H9 (cell line): ENCODE results near the gene MAP3K7CL. TPM values are rescaled to one million over a fixed set of nuclear protein-coding genes. Genes with fewer than 3 reads are reported as not detected.

Source experiments
- DNase-seq: peaks from one replicate; pipeline ENCODE4 v3.0.0-alpha.2; 2017
- H2AFZ ChIP-seq: one replicate; pipeline ENCODE4 v1.6.1; 2013; ENCODE audit warnings: mild to moderate bottlenecking, low read length, control low read depth, moderate library complexity
- H2AK5ac ChIP-seq: 2 replicates; pipeline ENCODE4 v1.6.1; 2013; ENCODE audit warnings: low read length, control low read depth, mixed read lengths; ENCODE audit not compliant: insufficient read length
- H2BK120ac ChIP-seq: one replicate; pipeline ENCODE4 v1.6.1; 2013; ENCODE audit warnings: low read depth, mild to moderate bottlenecking, low read length, control low read depth, inconsistent platforms; ENCODE audit not compliant: poor library complexity, severe bottlenecking
- H2BK12ac ChIP-seq: 2 replicates; pipeline ENCODE4 v1.6.1; 2013; ENCODE audit warnings: low read length, control low read depth, mixed read lengths, low read depth; ENCODE audit not compliant: insufficient read length
- H2BK15ac ChIP-seq: 2 replicates; pipeline ENCODE4 v1.6.1; 2013; ENCODE audit warnings: low read depth, low read length, control low read depth
- H2BK20ac ChIP-seq: one replicate; pipeline ENCODE4 v1.6.1; 2013; ENCODE audit warnings: low read depth, mild to moderate bottlenecking, low read length, control low read depth, inconsistent platforms; ENCODE audit not compliant: poor library complexity, severe bottlenecking
- H2BK5ac ChIP-seq: 2 replicates; pipeline ENCODE4 v1.6.1; 2013; ENCODE audit warnings: low read length, control low read depth, mixed read lengths; ENCODE audit not compliant: insufficient read length
- H3K14ac ChIP-seq: 2 replicates; pipeline ENCODE4 v1.6.1; 2013; ENCODE audit warnings: low read length, control low read depth; ENCODE audit not compliant: insufficient read depth
- H3K18ac ChIP-seq: 2 replicates; pipeline ENCODE4 v1.6.1; 2013; ENCODE audit warnings: low read depth, mild to moderate bottlenecking, mixed read lengths, low read length, control low read depth; ENCODE audit not compliant: insufficient read length
- H3K23ac ChIP-seq: 2 replicates; pipeline ENCODE4 v1.6.1; 2013; ENCODE audit warnings: low read length, control low read depth, mixed read lengths, low read depth; ENCODE audit not compliant: insufficient read length
- H3K23me2 ChIP-seq: 2 replicates; pipeline ENCODE4 v1.6.1; 2013; ENCODE audit warnings: low read depth, mild to moderate bottlenecking, mixed read lengths, low read length, control low read depth; ENCODE audit not compliant: insufficient read length, poor library complexity, severe bottlenecking
- H3K27ac ChIP-seq: 2 replicates; pipeline ENCODE4 v1.5.1; 2013; ENCODE audit warnings: low read length, control low read depth, mixed read lengths, low read depth; ENCODE audit not compliant: insufficient read length
- H3K27me3 ChIP-seq: 2 replicates; pipeline ENCODE4 v1.6.1; 2013; ENCODE audit warnings: low read length, control low read depth, inconsistent platforms; ENCODE audit not compliant: insufficient read depth
- H3K4ac ChIP-seq: 2 replicates; pipeline ENCODE4 v1.6.1; 2013; ENCODE audit warnings: low read depth, mild to moderate bottlenecking, control low read depth, inconsistent platforms, low read length, moderate library complexity
- H3K4me1 ChIP-seq: 2 replicates; pipeline ENCODE4 v1.6.1; 2013; ENCODE audit warnings: low read length, control low read depth, inconsistent platforms; ENCODE audit not compliant: insufficient read depth
- H3K4me2 ChIP-seq: 2 replicates; pipeline ENCODE4 v1.6.1; 2013; ENCODE audit warnings: low read length, control low read depth, mixed read lengths; ENCODE audit not compliant: insufficient read length, insufficient read depth
- H3K56ac ChIP-seq: 2 replicates; pipeline ENCODE4 v1.6.1; 2013; ENCODE audit warnings: low read depth, mild to moderate bottlenecking, mixed read lengths, low read length, control low read depth; ENCODE audit not compliant: insufficient read length
- H3K79me1 ChIP-seq: 2 replicates; pipeline ENCODE4 v1.6.1; 2013; ENCODE audit warnings: low read depth, mild to moderate bottlenecking, moderate library complexity, low read length, control low read depth, inconsistent platforms; ENCODE audit not compliant: insufficient read depth, poor library complexity, severe bottlenecking
- H3K79me2 ChIP-seq: 2 replicates; pipeline ENCODE4 v1.6.1; 2013; ENCODE audit warnings: low read length, control low read depth, inconsistent platforms; ENCODE audit not compliant: insufficient read depth
- H3K9ac ChIP-seq: 2 replicates; pipeline ENCODE4 v1.6.1; 2013; ENCODE audit warnings: low read length, control low read depth, mixed read lengths; ENCODE audit not compliant: insufficient read length; ENCODE audit errors: extremely low read depth
- H3K9me3 ChIP-seq: one replicate; pipeline ENCODE4 v1.6.1; 2013; ENCODE audit warnings: low read depth, low read length, inconsistent platforms; ENCODE audit not compliant: control insufficient read depth
- H3T11ph ChIP-seq: one replicate; pipeline ENCODE4 v1.6.1; 2013; ENCODE audit warnings: mild to moderate bottlenecking, low read length, control low read depth, inconsistent platforms
- H4K20me1 ChIP-seq: one replicate; pipeline ENCODE4 v1.6.1; 2013; ENCODE audit not compliant: control insufficient read depth, insufficient read length, insufficient read depth
- H4K5ac ChIP-seq: 2 replicates; pipeline ENCODE4 v1.6.1; 2013; ENCODE audit warnings: low read depth, mild to moderate bottlenecking, mixed read lengths, low read length, control low read depth; ENCODE audit not compliant: insufficient read length
- H4K8ac ChIP-seq: replicated peaks from 2 replicates; pipeline ENCODE4 v1.6.1; 2013; ENCODE audit warnings: low read length, control low read depth, mixed read lengths, low read depth; ENCODE audit not compliant: insufficient read length
- H4K91ac ChIP-seq: 2 replicates; pipeline ENCODE4 v1.6.1; 2013; ENCODE audit warnings: low read depth, mild to moderate bottlenecking, moderate library complexity, mixed read lengths, low read length, control low read depth; ENCODE audit not compliant: insufficient read length
- H3K27ac Mint-ChIP-seq, 3 experiments: 2 replicates in 2 of 3; 3 replicates in 1 of 3; pipeline ENCODE4 v1.8.0; 2020 to 2021; ENCODE audit warnings: mixed read lengths in 3 of 3, mild to moderate bottlenecking in 1 of 3, moderate library complexity in 1 of 3
- H3K27me3 Mint-ChIP-seq: 2 replicates; pipeline ENCODE4 v1.8.0; 2021; ENCODE audit warnings: low read depth, mild to moderate bottlenecking, moderate library complexity, mixed read lengths
- H3K36me3 Mint-ChIP-seq, 3 experiments: 2 replicates in 2 of 3; 3 replicates in 1 of 3; pipeline ENCODE4 v1.8.0; 2020 to 2021; ENCODE audit warnings: low read depth in 3 of 3, mixed read lengths in 3 of 3; ENCODE audit not compliant: insufficient read depth in 1 of 3
- H3K4me1 Mint-ChIP-seq, 2 experiments: 2 replicates each; pipeline ENCODE4 v1.8.0; 2020; ENCODE audit warnings: mixed read lengths in 2 of 2
- H3K4me3 Mint-ChIP-seq, 2 experiments: 2 replicates in 1 of 2; 3 replicates in 1 of 2; pipeline ENCODE4 v1.8.0; 2020 to 2021; ENCODE audit warnings: mild to moderate bottlenecking in 2 of 2, mixed read lengths in 2 of 2, moderate library complexity in 1 of 2
- H3K9me3 Mint-ChIP-seq, 2 experiments: 2 replicates in 1 of 2; 3 replicates in 1 of 2; pipeline ENCODE4 v1.8.0; 2020; ENCODE audit warnings: mild to moderate bottlenecking in 2 of 2, mixed read lengths in 2 of 2, moderate library complexity in 1 of 2
- CTCF ChIP-seq: fragments of 200-600 bp; sonication (generic); conservative IDR thresholded peaks from 3 replicates; pipeline ENCODE4 v1.8.0; 2021; ENCODE audit warnings: antibody characterized with exemption, mild to moderate bottlenecking
- WGBS: extraction: QIAGEN DNeasy Blood & Tissue Kit; methylation state at CpG from one replicate; pipeline ENCODE4 v1.1.7; 2013; ENCODE audit warnings: missing lambda C conversion rate, low lambda C conversion rate, mixed read lengths; ENCODE audit not compliant: insufficient read length; ENCODE audit errors: extremely low coverage; 5-methylcytosine and 5-hydroxymethylcytosine counted together
- total RNA-seq: library from RNA; stranded (reverse); gene quantifications from 2 replicates; pipeline ENCODE4 v1.2.1, GENCODE V29; 2021

MAP3K7CL gene
- total RNA-seq, 1 experiment from 2014 or later: not detected

DNA sequence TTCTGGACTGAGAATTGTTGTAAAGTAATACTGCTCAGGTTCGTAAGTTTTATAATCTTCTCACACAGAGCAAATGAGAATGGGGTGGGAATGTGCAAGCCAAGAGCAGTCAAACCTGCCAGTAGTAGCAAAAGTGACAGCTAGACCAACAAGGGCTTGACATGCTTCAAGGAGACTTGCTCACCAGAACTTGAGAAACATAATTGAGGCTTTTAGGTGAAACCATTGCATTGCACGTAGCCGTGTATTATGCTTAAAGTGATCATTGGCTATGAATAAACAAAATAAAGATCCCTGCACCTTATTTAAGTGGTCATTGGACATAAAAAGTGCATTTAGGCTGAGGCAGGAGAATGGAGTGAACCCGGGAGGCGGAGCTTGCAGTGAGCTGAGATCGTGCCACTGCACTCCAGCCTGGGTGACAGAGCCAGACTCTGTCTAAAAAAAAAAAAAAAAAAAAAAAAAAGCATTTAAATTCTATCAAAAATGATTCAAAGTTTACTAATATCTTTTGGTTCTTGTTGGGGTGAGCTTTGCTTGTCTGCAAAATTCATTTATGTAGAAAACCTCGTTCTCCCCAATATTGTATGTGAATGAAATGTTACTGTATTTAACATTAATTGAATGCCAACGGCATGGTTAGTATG lies 45.2 kb upstream of the MAP3K7CL start:
- Histone ChIP-seq H3K4me1 (no peaks in the 10 kb centered on the region), H3K4ac (no peak overlapping the region), H3T11ph (no peak overlapping the region), H3K56ac (no peak overlapping the region), H3K4me2 (no peak overlapping the region), H3K27me3 (no peaks in the 10 kb centered on the region), H2BK20ac (no peak overlapping the region), H2AK5ac (no peak overlapping the region), H3K9ac (no peak overlapping the region), H3K23me2 (no peaks in the 10 kb centered on the region), H2BK15ac (no peak overlapping the region), H4K91ac (no peak overlapping the region), H2BK12ac (no peak overlapping the region), H3K9me3 (no peaks in the 10 kb centered on the region), H3K23ac (no peak overlapping the region), H3K14ac (no peak overlapping the region), H4K5ac (no peak overlapping the region), H2BK120ac (no peak overlapping the region), H3K27ac (no peak overlapping the region), H2AFZ (no peak overlapping the region), H2BK5ac (no peak overlapping the region), H3K79me2 (no peaks in the 10 kb centered on the region), H4K8ac (no peak overlapping the region), H3K79me1 (no peaks in the 10 kb centered on the region), H4K20me1 (no peaks in the 10 kb centered on the region), H3K18ac (no peak overlapping the region)
- Mint-ChIP-seq H3K4me3 (no peak overlapping the region), H3K9me3 (no peaks in the 10 kb centered on the region), H3K4me1 (peaks cover 7 to 8% of the 10 kb centered on the region in 2 experiments), H3K36me3 (no peaks in the 10 kb centered on the region), H3K27me3 (peaks cover 6% of the 10 kb centered on the region), H3K27ac (no peak overlapping the region)
- TF ChIP-seq CTCF: no peak
- no peak for DNase-seq
- no CpG with 5 or more reads among the region's 8 CpGs for WGBS
